HCT116 (cell line): ENCODE results near the gene TNIP3. TPM values are rescaled to one million over a fixed set of nuclear protein-coding genes. Genes with fewer than 3 reads are reported as not detected.

Experiments
- ATAC-seq: fragments of 200-7000 bp; cut with Tn5 transposase; 2 replicates; pipeline ENCODE4 v1.9.1; 2020; ENCODE audit warnings: mild to moderate bottlenecking, moderate library complexity
- BruUV-seq: library from RNA; stranded (reverse); fragments of 400-500 nt; replicated peaks from 2 replicates; lab custom pipeline; 2021; lab: Mats Ljungman, UMichigan
- CTCF ChIA-PET: fragments of 300-600 bp; sonication (Branson Sonifier 250); formaldehyde crosslinking; loops from one replicate; lab custom pipeline; 2021; ENCODE audit warnings: antibody characterized with exemption; lab: Charles Lee
- POLR2A ChIA-PET: fragments of 300-600, 350-600 bp; sonication (Branson Sonifier 250); formaldehyde crosslinking; loops from one replicate; lab custom pipeline; 2021; ENCODE audit warnings: antibody characterized with exemption; lab: Charles Lee
- RAD21 ChIA-PET, 2 experiments: fragments of 300-600 bp; sonication (Branson Sonifier 250); formaldehyde crosslinking; loops; one replicate each; lab custom pipeline; 2023; ENCODE audit warnings: low total read pairs in 2 of 2; ENCODE audit not compliant: uncharacterized antibody in 2 of 2, unreplicated experiment in 2 of 2, low non-redundant PET in 1 of 2; lab: Charles Lee
- DNase-seq: peaks from one replicate; pipeline ENCODE4 v3.0.0-alpha.2; 2010; ENCODE audit warnings: low read depth, low spot score
- H2AFZ ChIP-seq: fragments of 200-600 bp; shearing (Covaris generic), sonication (generic); 2 replicates; pipeline ENCODE4 v1.6.1; 2017; ENCODE audit warnings: low read depth, mixed run types, mixed read lengths, antibody characterized with exemption, low read length; ENCODE audit not compliant: poor library complexity, severe bottlenecking
- H3K27ac ChIP-seq: 2 replicates; pipeline ENCODE4 v1.5.1; 2012; ENCODE audit warnings: low read depth, low read length
- H3K27me3 ChIP-seq: fragments of 200-600 bp; sonication (generic); 2 replicates; pipeline ENCODE4 v1.6.1; 2016; ENCODE audit warnings: mixed run types, low read length, mixed read lengths; ENCODE audit not compliant: insufficient read depth
- H3K36me3 ChIP-seq, 2 experiments: fragments of 200-500 bp in 1 of 2; fragments of 200-600 bp in 1 of 2; sonication (Bioruptor generic) in 1 of 2; sonication (generic) in 1 of 2; 2 replicates each; pipeline versions ENCODE4 v1.5.1 to v1.6.1; 2014 to 2016; ENCODE audit warnings: low read length in 2 of 2, inconsistent platforms in 1 of 2, mixed read lengths in 1 of 2, mixed run types in 1 of 2; ENCODE audit not compliant: insufficient read depth in 2 of 2, control insufficient read depth in 1 of 2
- H3K4me1 ChIP-seq, 2 experiments: fragments of 200-600 bp in 1 of 2; sonication (generic) in 1 of 2; 2 replicates each; pipeline versions ENCODE4 v1.5.1 to v1.6.1; 2012 to 2017; ENCODE audit warnings: low read length in 2 of 2, inconsistent platforms in 1 of 2, mild to moderate bottlenecking in 1 of 2, mixed read lengths in 1 of 2, mixed run types in 1 of 2, moderate library complexity in 1 of 2; ENCODE audit not compliant: insufficient read depth in 2 of 2, control insufficient read depth in 1 of 2
- H3K4me2 ChIP-seq: fragments of 200-600 bp; sonication (generic); 2 replicates; pipeline ENCODE4 v1.6.1; 2017; ENCODE audit warnings: mixed run types, low read length, mixed read lengths
- H3K4me3 ChIP-seq, 2 experiments: fragments of 200-600 bp in 1 of 2; sonication (generic) in 1 of 2; replicated peaks in 1 of 2; 2 replicates each; pipeline ENCODE4 v1.5.1; 2011 to 2016; ENCODE audit warnings: low read length in 2 of 2, control low read depth in 1 of 2, low read depth in 1 of 2, mild to moderate bottlenecking in 1 of 2, mixed read lengths in 1 of 2, mixed run types in 1 of 2
- H3K79me2 ChIP-seq: fragments of 200-600 bp; sonication (generic); 2 replicates; pipeline ENCODE4 v1.6.1; 2017; ENCODE audit warnings: mild to moderate bottlenecking, mixed run types, low read length, moderate library complexity, mixed read lengths; ENCODE audit not compliant: insufficient read depth
- H3K9ac ChIP-seq: fragments of 200-600 bp; sonication (generic); 2 replicates; pipeline ENCODE4 v1.6.1; 2016; ENCODE audit warnings: low read length, mixed read lengths
- H3K9me2 ChIP-seq: fragments of 200-600 bp; sonication (generic), shearing (Covaris generic); 2 replicates; pipeline ENCODE4 v1.6.1; 2017; ENCODE audit warnings: mixed run types, mild to moderate bottlenecking, moderate library complexity; ENCODE audit not compliant: insufficient read depth
- H3K9me3 ChIP-seq, 2 experiments: fragments of 200-500 bp in 1 of 2; fragments of 200-600 bp in 1 of 2; sonication (Bioruptor generic) in 1 of 2; sonication (generic) in 1 of 2; 2 replicates each; pipeline ENCODE4 v1.6.1; 2014 to 2017; ENCODE audit warnings: low read length in 2 of 2, mixed read lengths in 2 of 2, inconsistent platforms in 1 of 2, low read depth in 1 of 2, mild to moderate bottlenecking in 1 of 2, mixed run types in 1 of 2, moderate library complexity in 1 of 2; ENCODE audit not compliant: control insufficient read depth in 1 of 2, insufficient read depth in 1 of 2
- H4K20me1 ChIP-seq: fragments of 200-600 bp; sonication (generic), shearing (Covaris generic); 2 replicates; pipeline ENCODE4 v1.6.1; 2017; ENCODE audit warnings: mixed run types, mild to moderate bottlenecking, moderate library complexity; ENCODE audit not compliant: insufficient read depth
- ATF3 ChIP-seq: IDR thresholded peaks from 2 replicates; pipeline ENCODE4 v1.6.1; 2012
- ELF1 ChIP-seq: IDR thresholded peaks from 2 replicates; pipeline ENCODE4 v1.6.1; 2012; ENCODE audit warnings: low read depth, borderline replicate concordance
- FOSL1 ChIP-seq: IDR thresholded peaks from 2 replicates; pipeline ENCODE4 v1.6.1; 2012; ENCODE audit warnings: low read depth
- JUND ChIP-seq: IDR thresholded peaks from 2 replicates; pipeline ENCODE4 v1.6.1; 2012
- RAD21 ChIP-seq: IDR thresholded peaks from 2 replicates; pipeline ENCODE4 v1.6.1; 2012; ENCODE audit warnings: low read depth, mild to moderate bottlenecking
- SRF ChIP-seq: IDR thresholded peaks from 2 replicates; pipeline ENCODE4 v1.6.1; 2012; ENCODE audit warnings: low read depth
- ZFX ChIP-seq: fragments of 450-650 bp; IDR thresholded peaks from 2 replicates; pipeline ENCODE4 v1.6.1; 2017
- ZNF274 ChIP-seq: fragments of 200-500 bp; sonication (Bioruptor generic); IDR thresholded peaks from 2 replicates; pipeline ENCODE4 v1.6.1; 2014; ENCODE audit warnings: mild to moderate bottlenecking, low read depth, low read length, inconsistent platforms
- intact Hi-C: fragments of 100-400 bp; cut with micrococcal nuclease; formaldehyde crosslinking; loops from 2 replicates; pipeline ENCODE4 v1.10.0; 2022
- total RNA-seq: library from RNA; stranded (reverse); gene quantifications from one replicate; pipeline ENCODE4 v1.2.1, GENCODE V29; 2021; ENCODE audit not compliant: unreplicated experiment
- TF ChIP-seq, protein P1 (sequence below): IDR thresholded peaks from 2 replicates; pipeline ENCODE4 v1.6.1; 2012; ENCODE audit warnings: low read depth

Gene TNIP3
- total RNA-seq, 1 experiment from 2014 or later, result not detected

- DNase-seq (no peak), ATAC-seq (no peak)
- Histone ChIP-seq H3K9me3 (no peaks in the 10 kb centered on the region), H3K9me2 (no peaks in the 10 kb centered on the region), H4K20me1 (no peaks in the 10 kb centered on the region), H3K36me3 (no peaks in the 10 kb centered on the region), H3K27me3 (no peaks in the 10 kb centered on the region), H3K4me2 (no peak overlapping the region), H3K79me2 (no peaks in the 10 kb centered on the region), H3K4me1 (no peaks in the 10 kb centered on the region), H3K4me3 (no peak overlapping the region), H3K9ac (no peak overlapping the region), H2AFZ (no peak overlapping the region), H3K27ac (no peak overlapping the region)
- POLR2A ChIA-PET, result no interaction called here
- RAD21 ChIA-PET, result no interaction called here
- CTCF ChIA-PET, result no interaction called here
- BruUV-seq, result no TSS peak
- no peak for TF ChIP-seq JUND
- intact Hi-C loops, result no loop called here
These were observed 17.6 kb downstream of the TNIP3 start for GRCh38 chr4:121146530-121146929.

GRCh38 chr4:121145430-121145829 lies 18.7 kb downstream of the TNIP3 start:
- H3K9me3 ChIP-seq, result no peaks in the 10 kb centered on the region
- DNase-seq, result no peak
- H3K4me3 ChIP-seq, result no peak overlapping the region
- POLR2A ChIA-PET, result no interaction called here
- H3K27me3 ChIP-seq, result no peaks in the 10 kb centered on the region
- H3K4me1 ChIP-seq, result no peaks in the 10 kb centered on the region
- intact Hi-C loops, result no loop called here
- BruUV-seq, result no TSS peak
- no peaks in the 10 kb centered on the region for H3K79me2 ChIP-seq
- no peaks in the 10 kb centered on the region for H3K9me2 ChIP-seq
- no peak for TF ChIP-seq SRF
- TF ChIP-seq FOSL1, result no peak
- TF ChIP-seq, all 23 proteins: peak for 0
- ATAC-seq, result no peak
- RAD21 ChIA-PET, result no interaction called here
- Histone ChIP-seq H4K20me1 (no peaks in the 10 kb centered on the region), H3K27ac (no peak overlapping the region), H2AFZ (no peak overlapping the region), H3K4me2 (no peak overlapping the region), H3K36me3 (no peaks in the 10 kb centered on the region), H3K9ac (no peak overlapping the region)
- CTCF ChIA-PET, result no interaction called here

GRCh38 chr4:121144021-121144420 lies 20.1 kb downstream of the TNIP3 start:
- ChIA-PET RAD21 (no interaction called here), POLR2A (no interaction called here), CTCF (no interaction called here)
- Histone ChIP-seq H3K4me2 (no peak overlapping the region), H3K27ac (no peak overlapping the region), H3K4me1 (no peaks in the 10 kb centered on the region), H3K4me3 (no peak overlapping the region), H3K27me3 (no peaks in the 10 kb centered on the region), H4K20me1 (no peaks in the 10 kb centered on the region), H3K79me2 (no peaks in the 10 kb centered on the region), H2AFZ (no peak overlapping the region), H3K9me3 (no peaks in the 10 kb centered on the region), H3K9ac (no peak overlapping the region), H3K36me3 (no peaks in the 10 kb centered on the region), H3K9me2 (no peaks in the 10 kb centered on the region)
- BruUV-seq, result no TSS peak
- no peak for ATAC-seq
- no peak for DNase-seq
- intact Hi-C loops, result no loop called here
- TF ChIP-seq ELF1 (no peak), ZNF274 (no peak), ATF3 (no peak), RAD21 (no peak), ZFX (no peak)
- TF ChIP-seq, protein P1, sequence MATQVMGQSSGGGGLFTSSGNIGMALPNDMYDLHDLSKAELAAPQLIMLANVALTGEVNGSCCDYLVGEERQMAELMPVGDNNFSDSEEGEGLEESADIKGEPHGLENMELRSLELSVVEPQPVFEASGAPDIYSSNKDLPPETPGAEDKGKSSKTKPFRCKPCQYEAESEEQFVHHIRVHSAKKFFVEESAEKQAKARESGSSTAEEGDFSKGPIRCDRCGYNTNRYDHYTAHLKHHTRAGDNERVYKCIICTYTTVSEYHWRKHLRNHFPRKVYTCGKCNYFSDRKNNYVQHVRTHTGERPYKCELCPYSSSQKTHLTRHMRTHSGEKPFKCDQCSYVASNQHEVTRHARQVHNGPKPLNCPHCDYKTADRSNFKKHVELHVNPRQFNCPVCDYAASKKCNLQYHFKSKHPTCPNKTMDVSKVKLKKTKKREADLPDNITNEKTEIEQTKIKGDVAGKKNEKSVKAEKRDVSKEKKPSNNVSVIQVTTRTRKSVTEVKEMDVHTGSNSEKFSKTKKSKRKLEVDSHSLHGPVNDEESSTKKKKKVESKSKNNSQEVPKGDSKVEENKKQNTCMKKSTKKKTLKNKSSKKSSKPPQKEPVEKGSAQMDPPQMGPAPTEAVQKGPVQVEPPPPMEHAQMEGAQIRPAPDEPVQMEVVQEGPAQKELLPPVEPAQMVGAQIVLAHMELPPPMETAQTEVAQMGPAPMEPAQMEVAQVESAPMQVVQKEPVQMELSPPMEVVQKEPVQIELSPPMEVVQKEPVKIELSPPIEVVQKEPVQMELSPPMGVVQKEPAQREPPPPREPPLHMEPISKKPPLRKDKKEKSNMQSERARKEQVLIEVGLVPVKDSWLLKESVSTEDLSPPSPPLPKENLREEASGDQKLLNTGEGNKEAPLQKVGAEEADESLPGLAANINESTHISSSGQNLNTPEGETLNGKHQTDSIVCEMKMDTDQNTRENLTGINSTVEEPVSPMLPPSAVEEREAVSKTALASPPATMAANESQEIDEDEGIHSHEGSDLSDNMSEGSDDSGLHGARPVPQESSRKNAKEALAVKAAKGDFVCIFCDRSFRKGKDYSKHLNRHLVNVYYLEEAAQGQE, result no peak
